Measurements from ENCODE around the gene ZNF607. TPM values are rescaled to one million over a fixed set of nuclear protein-coding genes. Genes with fewer than 3 reads are reported as not detected.
"Not testable (repeated sequence)": the region's sequence is repeated elsewhere in the genome, so short reads cannot be mapped to it uniquely, and the experiment has no call there.

ZNF607 gene
- total RNA-seq, 3 donors from 2014 or later: 1.4 to 8.5 (median 5.6) TPM

- Histone ChIP-seq H3K4me1 (no peaks in the 10 kb centered on the region), H3K36me3 (no peaks in the 10 kb centered on the region), H3K27ac (no peak overlapping the region), H3K9me3 (peaks cover 75 to 99% of the 10 kb centered on the region in 2 donors), H3K27me3 (no peaks in the 10 kb centered on the region), H3K4me3 (no peak overlapping the region)
- intact Hi-C loops (cut with DNase I; ENCODE audit: low total_unique reads): no loop called here
- TF ChIP-seq POLR2A (IDR thresholded peaks at IDR 0.05) (no peak), POLR2AphosphoS5 (IDR thresholded peaks at IDR 0.05) (no peak), CTCF (IDR thresholded peaks at IDR 0.05) (no peak)
- no peak for DNase-seq (ENCODE audit: low spot score in 2 of 2)
Measured at GRCh38 chr19:37669450-37669914, 50.1 kb downstream of the ZNF607 start.

DNA sequence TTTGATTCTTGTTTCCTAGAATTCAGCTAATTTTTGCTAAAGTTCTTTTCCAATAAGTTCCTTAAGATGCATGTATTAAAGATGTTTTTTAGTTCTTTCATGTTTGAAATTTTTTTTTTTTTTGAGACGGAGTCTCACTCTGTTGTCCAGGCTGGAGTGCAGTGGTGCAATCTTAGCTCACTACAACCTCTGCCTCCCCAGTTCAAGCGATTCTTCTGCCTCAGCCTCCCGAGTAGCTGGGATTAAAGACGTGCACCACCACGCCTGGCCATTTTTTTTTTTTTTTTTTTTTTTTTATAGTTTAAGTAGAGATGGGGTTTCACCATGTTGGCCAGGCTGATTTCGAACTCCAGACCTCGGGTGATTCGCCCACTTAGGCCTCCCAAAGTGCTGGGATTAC lies 62.4 kb downstream of the ZNF607 start:
- H3K36me3 ChIP-seq; H3K4me1 ChIP-seq; DNase-seq (ENCODE audit: low spot score in 2 of 2); H3K4me3 ChIP-seq; H3K27me3 ChIP-seq; H3K27ac ChIP-seq; intact Hi-C loops (cut with DNase I; ENCODE audit: low total_unique reads): not testable (repeated sequence)
- H3K9me3 ChIP-seq: peaks cover 0 to 13% of the 10 kb centered on the region in 2 donors

DNA sequence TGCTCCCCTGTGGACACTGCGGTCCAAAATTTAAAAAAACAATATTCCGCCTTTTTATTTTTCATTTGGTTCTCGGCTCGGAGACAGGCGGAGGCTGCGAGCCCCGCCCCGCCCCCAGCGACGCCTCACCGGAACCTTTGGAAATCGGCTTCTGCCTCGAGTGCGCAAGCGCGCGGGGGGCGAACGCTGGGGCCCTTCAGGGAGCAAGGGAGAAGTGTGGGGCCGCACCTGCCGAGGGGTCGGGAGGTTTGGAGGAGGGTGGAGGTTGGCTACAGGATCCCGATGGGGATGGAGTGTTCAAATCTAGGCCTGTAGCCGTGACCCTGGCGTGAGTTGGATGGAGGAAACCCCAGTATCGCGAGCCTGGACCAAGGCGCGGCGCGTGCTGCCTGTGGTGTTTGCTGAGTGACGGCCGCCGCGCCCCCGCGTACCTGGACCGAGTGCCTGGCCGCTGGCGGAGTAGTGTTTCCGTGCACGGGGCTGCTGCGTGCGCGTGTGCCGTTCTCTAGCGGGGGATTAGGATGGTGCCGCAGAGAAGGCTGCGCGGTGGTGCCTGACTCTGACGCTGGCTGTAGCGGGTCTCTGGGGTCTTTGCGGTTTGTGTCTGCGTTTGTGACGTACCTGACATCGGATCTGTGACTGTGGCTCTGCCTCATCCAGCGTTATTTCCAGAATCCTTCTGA lies 63.7 kb downstream of the ZNF607 start:
- no peaks in the 10 kb centered on the region for H3K4me1 ChIP-seq
- H3K9me3 ChIP-seq: peaks cover 0 to 4% of the 10 kb centered on the region in 2 donors
- peak; percentile 61 to 78 for DNase-seq (ENCODE audit: low spot score in 2 of 2)
- intact Hi-C loops (cut with DNase I; ENCODE audit: low total_unique reads): no loop called here
- peak overlapping the region; percentile 92 to 96 for H3K27ac ChIP-seq
- TF ChIP-seq POLR2AphosphoS5 (IDR thresholded peaks at IDR 0.05) (peak in 2 of 3 donors; percentile 30 to 38), POLR2A (IDR thresholded peaks at IDR 0.05) (peak; percentile 11), CTCF (IDR thresholded peaks at IDR 0.05) (no peak)
- H3K4me3 ChIP-seq: peak overlapping the region; percentile 56 to 90 (median 77)
- no peaks in the 10 kb centered on the region for H3K27me3 ChIP-seq
- H3K36me3 ChIP-seq: no peaks in the 10 kb centered on the region

- TF ChIP-seq POLR2A (IDR thresholded peaks at IDR 0.05) (peak; percentile 38), CTCF (IDR thresholded peaks at IDR 0.05) (no peak), POLR2AphosphoS5 (IDR thresholded peaks at IDR 0.05) (peak in 1 of 3 donors; percentile 3)
- H3K27me3 ChIP-seq: no peaks in the 10 kb centered on the region
- H3K4me3 ChIP-seq: peak within 1 kb of the TSS; percentile 56 to 90 (median 77)
- DNase-seq (ENCODE audit: low spot score in 2 of 2): peak; percentile 62 to 86
- H3K4me1 ChIP-seq: no peaks in the 10 kb centered on the region
- intact Hi-C loops (cut with DNase I; ENCODE audit: low total_unique reads): no loop called here
- H3K9me3 ChIP-seq: peaks cover 0 to 7% of the 10 kb centered on the region in 2 donors
- peak within 1 kb of the TSS; percentile 92 to 96 for H3K27ac ChIP-seq
- no peaks in the 10 kb centered on the region for H3K36me3 ChIP-seq
Measured at GRCh38 chr19:37655301-37655688, 64.3 kb downstream of the ZNF607 start, which contains the start of gene ZFP30. Gene ZFP30, minus strand, starts transcription at chr19:37655465. Its CDS starts 7,643 bp downstream, at chr19:37647822.

- intact Hi-C loops (cut with DNase I; ENCODE audit: low total_unique reads): no loop called here
- Histone ChIP-seq H3K36me3 (no peaks in the 10 kb centered on the region), H3K27ac (peak overlapping the region; percentile 92 to 96), H3K9me3 (peaks cover 0 to 10% of the 10 kb centered on the region in 2 donors), H3K27me3 (no peaks in the 10 kb centered on the region), H3K4me3 (peak overlapping the region; percentile 56 to 90 (median 77)), H3K4me1 (no peaks in the 10 kb centered on the region)
- TF ChIP-seq CTCF (IDR thresholded peaks at IDR 0.05): no peak
- TF ChIP-seq POLR2AphosphoS5 (IDR thresholded peaks at IDR 0.05): peak in 1 of 3 donors; percentile 7
- DNase-seq (ENCODE audit: low spot score in 2 of 2): peak in 1 of 2 donors; percentile 20
Measured at GRCh38 chr19:37654629-37655300, 64.8 kb downstream of the ZNF607 start.

Data from breast epithelium (tissue), 4 donors.